ENCODE data around the gene ALDH3A2. TPM values are rescaled to one million over a fixed set of nuclear protein-coding genes. Genes with fewer than 3 reads are reported as not detected.
A peak's percentile ranks its signal among the peaks of the same experiment; 100 is the strongest.

ALDH3A2 gene
- total and polyA plus RNA-seq, 4 donors = 63.3 to 165 (median 80.4) TPM

DNA sequence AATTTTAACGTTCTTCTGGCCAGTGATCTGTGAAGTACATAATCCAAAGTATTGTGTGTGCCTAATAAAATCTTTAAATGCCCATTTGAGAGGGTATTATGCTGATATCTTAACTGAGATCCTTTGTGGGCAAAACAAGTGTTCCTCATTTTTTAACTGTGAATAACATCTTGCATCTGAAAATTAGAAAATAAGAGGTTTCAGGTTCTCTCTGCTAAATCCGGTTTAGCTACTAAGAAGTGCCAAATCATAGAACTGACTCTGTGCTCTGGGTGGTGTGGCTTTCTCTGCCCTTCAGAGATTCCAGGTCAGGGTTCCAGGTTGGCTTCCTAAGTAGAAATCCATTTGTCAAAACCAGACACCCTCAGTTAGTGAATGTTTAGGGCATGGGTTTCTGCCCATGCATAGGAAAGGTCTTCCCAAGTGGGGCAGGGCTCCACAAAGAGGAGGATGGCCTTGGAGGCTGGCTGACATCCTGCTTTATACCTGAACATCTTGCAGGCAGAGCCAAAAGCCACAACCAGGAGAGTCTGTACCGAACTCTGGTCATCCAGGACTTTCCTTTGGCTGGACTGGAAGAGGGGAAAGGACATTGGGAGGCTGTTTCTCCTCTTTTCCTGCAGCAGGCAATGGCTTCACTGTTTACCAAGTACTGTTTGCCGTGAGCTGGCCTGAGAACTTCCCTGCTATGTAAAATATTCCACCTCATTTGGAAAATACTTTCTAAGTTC is 8.5 kb downstream of the ALDH3A2 start:
- peaks cover under 1 to 19% (median 6%) of the 10 kb centered on the region in 4 donors for H3K36me3 ChIP-seq (ENCODE audit: control insufficient read depth in 4 of 4, insufficient read depth in 3 of 4, low read depth in 1 of 4, low read length in 3 of 4)
- WGBS = 43% methylated on average over 4 of the region's 4 CpGs
- TF ChIP-seq FOXA2 (IDR thresholded peaks at IDR 0.05) (no peak), TAF1 (conservative IDR thresholded peaks at IDR 0.05) (no peak), FOXA1 (IDR thresholded peaks at IDR 0.05) (no peak), REST (IDR thresholded peaks at IDR 0.05) (no peak), SP1 (IDR thresholded peaks at IDR 0.05) (no peak), RAD21 (IDR thresholded peaks at IDR 0.05) (peak in 1 of 2 donors; percentile 19), JUND (IDR thresholded peaks at IDR 0.05) (no peak), YY1 (IDR thresholded peaks at IDR 0.05) (peak; percentile 75), HNF4G (IDR thresholded peaks at IDR 0.05) (no peak), GABPA (IDR thresholded peaks at IDR 0.05 in 1 of 2, conservative IDR thresholded peaks at IDR 0.05 in 1 of 2) (no peak), EGR1 (IDR thresholded peaks at IDR 0.05; ENCODE audit: low read depth in 2 of 2) (no peak), RXRA (IDR thresholded peaks at IDR 0.05) (peak in 1 of 2 donors; percentile 54), CTCF (IDR thresholded peaks at IDR 0.05; ENCODE audit: low read depth, low read length, missing input control) (no peak), HNF4A (conservative IDR thresholded peaks at IDR 0.05) (peak; percentile 56 to 84), NR2F2 (IDR thresholded peaks at IDR 0.05) (no peak), ZBTB33 (IDR thresholded peaks at IDR 0.05) (no peak), ATF3 (IDR thresholded peaks at IDR 0.05) (no peak)
- TF ChIP-seq, protein P1, sequence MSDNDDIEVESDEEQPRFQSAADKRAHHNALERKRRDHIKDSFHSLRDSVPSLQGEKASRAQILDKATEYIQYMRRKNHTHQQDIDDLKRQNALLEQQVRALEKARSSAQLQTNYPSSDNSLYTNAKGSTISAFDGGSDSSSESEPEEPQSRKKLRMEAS (IDR thresholded peaks at IDR 0.05) = peak; percentile 42
- no peak overlapping the region for H3K4me3 ChIP-seq (ENCODE audit: low read depth in 1 of 3, low read length in 3 of 3)
- no peaks in the 10 kb centered on the region for H3K27me3 ChIP-seq (ENCODE audit: control insufficient read depth in 4 of 4, insufficient read depth in 4 of 4, low read length in 3 of 4)
- DNase-seq (ENCODE audit: low spot score) = no peak
- no peak overlapping the region for H3K9ac ChIP-seq (ENCODE audit: low read depth in 1 of 2, low read length in 2 of 2)
- H3K27ac ChIP-seq (ENCODE audit: low read depth in 1 of 2, low read length in 2 of 2) = peak overlapping the region in 1 of 2 donors; percentile 61
- peaks cover 8 to 87% (median 74%) of the 10 kb centered on the region in 4 donors for H3K4me1 ChIP-seq (ENCODE audit: control insufficient read depth in 4 of 4, insufficient read depth in 4 of 4, low read length in 3 of 4)
- H3K9me3 ChIP-seq (ENCODE audit: control insufficient read depth in 4 of 4, low read length in 3 of 4) = no peaks in the 10 kb centered on the region

All from liver (tissue), 9 donors.